DMS53 treated with DMSO at 0.1 percent for 48 hours (cell line): Measurements from ENCODE around the gene RBBP8.

Source experiments
- DNase-seq: peaks from one replicate; lab custom pipeline; 2025; ENCODE audit not compliant: unreplicated experiment; lab: John Stamatoyannopoulos, UW

The RBBP8 gene

GRCh38 chr18:22987547-22988189, 54.5 kb downstream of the RBBP8 start:
- no peak for DNase-seq

GRCh38 chr18:22988208-22988607, 55.1 kb downstream of the RBBP8 start:
- no peak for DNase-seq

GRCh38 chr18:22998344-22998743, 65.2 kb downstream of the RBBP8 start:
- DNase-seq, result no peak

- DNase-seq, result no peak
Measured at GRCh38 chr18:22999212-22999611, 66.1 kb downstream of the RBBP8 start.

GRCh38 chr18:22999647-23000046, 66.5 kb downstream of the RBBP8 start:
- DNase-seq, result no peak

- no peak for DNase-seq
Measured at GRCh38 chr18:23003289-23003688, 70.2 kb downstream of the RBBP8 start.

- no peak for DNase-seq
Measured at GRCh38 chr18:23012249-23012648, 79.1 kb downstream of the RBBP8 start.

- DNase-seq, result no peak
Measured at GRCh38 chr18:23020555-23021294, 87.6 kb downstream of the RBBP8 start.

- DNase-seq, result no peak
Measured at GRCh38 chr18:23021623-23022022, 88.5 kb downstream of the RBBP8 start.

GRCh38 chr18:23032030-23032582, 99.0 kb downstream of the RBBP8 start:
- DNase-seq, result no peak

- DNase-seq, result no peak
Measured at GRCh38 chr18:23033056-23033455, 99.9 kb downstream of the RBBP8 start.

GRCh38 chr18:23036660-23037201, 103.6 kb downstream of the RBBP8 start:
- no peak for DNase-seq

GRCh38 chr18:23037646-23038045, 104.5 kb downstream of the RBBP8 start:
- DNase-seq, result no peak

- DNase-seq, result no peak
Measured at GRCh38 chr18:23038712-23039111, 105.6 kb downstream of the RBBP8 start.

GRCh38 chr18:23042133-23042532, 109.0 kb downstream of the RBBP8 start:
- DNase-seq, result no peak

GRCh38 chr18:23043803-23044376, 110.8 kb downstream of the RBBP8 start:
- no peak for DNase-seq

GRCh38 chr18:23049698-23050373, 116.7 kb downstream of the RBBP8 start:
- no peak for DNase-seq

- DNase-seq, result no peak
Measured at GRCh38 chr18:23053776-23054457, 120.8 kb downstream of the RBBP8 start.

- no peak for DNase-seq
Measured at GRCh38 chr18:23054553-23054952, 121.4 kb downstream of the RBBP8 start.

- DNase-seq, result no peak
Measured at GRCh38 chr18:23056315-23056714, 123.2 kb downstream of the RBBP8 start.

- DNase-seq, result no peak
Measured at GRCh38 chr18:23057096-23057495, 124.0 kb downstream of the RBBP8 start.
